SK-N-MC (cell line): ENCODE data around the gene CYP27C1.

Experiments
- DNase-seq: peaks from one replicate; pipeline ENCODE4 v3.0.0-alpha.2; 2011; ENCODE audit warnings: low read depth, low spot score
- H3K27ac ChIP-seq: fragments of 200-600 bp; sonication (generic); 2 replicates; pipeline ENCODE4 v1.5.1; 2016; ENCODE audit warnings: mixed run types
- H3K36me3 ChIP-seq: fragments of 200-600 bp; sonication (generic); 2 replicates; pipeline ENCODE4 v1.6.1; 2017; ENCODE audit warnings: antibody characterized with exemption, low read length, mixed read lengths; ENCODE audit not compliant: insufficient read depth
- H3K4me3 ChIP-seq: fragments of 200-600 bp; sonication (generic); 2 replicates; pipeline ENCODE4 v1.5.1; 2016
- H3K9ac ChIP-seq: fragments of 200-600 bp; sonication (generic); 2 replicates; pipeline ENCODE4 v1.8.0; 2017; ENCODE audit warnings: mixed run types, mixed read lengths; ENCODE audit not compliant: insufficient read length
- H3K9me3 ChIP-seq: fragments of 200-600 bp; sonication (generic); 2 replicates; pipeline ENCODE4 v1.6.1; 2017; ENCODE audit warnings: low read depth, mild to moderate bottlenecking, antibody characterized with exemption, low read length, moderate library complexity, mixed read lengths
- EZH2 ChIP-seq: fragments of 200-600 bp; sonication (generic); IDR thresholded peaks from one replicate; pipeline ENCODE4 v1.6.1; 2017; ENCODE audit warnings: antibody characterized with exemption
- FOXP2 ChIP-seq: optimal IDR thresholded peaks from 2 replicates; pipeline ENCODE3; 2011; ENCODE audit warnings: mild to moderate bottlenecking, moderate library complexity; ENCODE audit not compliant: insufficient read depth; ENCODE audit errors: extremely low read length, control extremely low read depth
- POLR2AphosphoS5 ChIP-seq: IDR thresholded peaks from 2 replicates; pipeline ENCODE4 v1.6.1; 2012; ENCODE audit warnings: mild to moderate bottlenecking, low read depth, low read length, borderline replicate concordance

Gene CYP27C1

GRCh38 chr2:127191331-127192219 is 28.5 kb downstream of the CYP27C1 start:
- no peak overlapping the region for H3K4me3 ChIP-seq
- TF ChIP-seq POLR2AphosphoS5, result no peak
- TF ChIP-seq EZH2, result no peak
- TF ChIP-seq FOXP2, result no peak
- DNase-seq, result no peak
- no peaks in the 10 kb centered on the region for H3K9me3 ChIP-seq
- H3K9ac ChIP-seq, result no peak overlapping the region
- no peak overlapping the region for H3K27ac ChIP-seq
- H3K36me3 ChIP-seq, result peaks cover 3% of the 10 kb centered on the region; the same call in 1 of the 2 replicates

GRCh38 chr2:127188797-127189196 is 31.3 kb downstream of the CYP27C1 start:
- TF ChIP-seq FOXP2 (no peak), EZH2 (no peak), POLR2AphosphoS5 (no peak)
- DNase-seq, result no peak
- no peak overlapping the region for H3K4me3 ChIP-seq
- H3K36me3 ChIP-seq, result no peaks in the 10 kb centered on the region; the same call in 1 of the 2 replicates
- no peak overlapping the region for H3K27ac ChIP-seq
- no peak overlapping the region for H3K9ac ChIP-seq
- no peaks in the 10 kb centered on the region for H3K9me3 ChIP-seq

DNA sequence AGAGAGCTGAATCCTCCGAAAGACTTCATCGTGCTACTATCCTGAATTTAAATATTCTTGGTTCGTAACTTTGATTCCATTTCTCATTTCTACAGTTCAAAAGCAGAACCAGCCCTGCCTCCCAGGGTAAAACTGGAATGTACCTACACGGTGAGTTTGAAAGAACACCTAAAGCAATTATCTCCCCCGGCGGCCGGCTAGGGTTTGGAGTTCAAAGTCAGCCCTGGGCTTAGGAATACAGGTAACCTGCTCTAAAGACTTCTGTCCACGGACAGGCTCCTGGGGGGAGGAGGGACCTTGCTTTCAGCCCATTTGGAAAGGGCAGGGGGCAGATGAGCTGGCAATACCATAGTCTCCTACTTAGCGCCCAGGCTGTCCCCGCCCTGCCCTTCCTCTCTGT is 32.3 kb downstream of the CYP27C1 start:
- DNase-seq, result no peak
- no peaks in the 10 kb centered on the region; the same call in 1 of the 2 replicates for H3K36me3 ChIP-seq
- H3K27ac ChIP-seq, result no peak overlapping the region
- no peak overlapping the region for H3K9ac ChIP-seq
- no peak overlapping the region for H3K4me3 ChIP-seq
- no peak for TF ChIP-seq FOXP2
- no peak for TF ChIP-seq POLR2AphosphoS5
- no peak for TF ChIP-seq EZH2
- no peaks in the 10 kb centered on the region for H3K9me3 ChIP-seq

GRCh38 chr2:127187081-127187775 is 32.9 kb downstream of the CYP27C1 start:
- TF ChIP-seq POLR2AphosphoS5, result no peak
- TF ChIP-seq FOXP2, result no peak
- TF ChIP-seq EZH2, result no peak
- H3K9ac ChIP-seq, result no peak overlapping the region
- H3K27ac ChIP-seq, result no peak overlapping the region
- H3K9me3 ChIP-seq, result no peaks in the 10 kb centered on the region
- DNase-seq, result no peak
- H3K4me3 ChIP-seq, result no peak overlapping the region
- no peaks in the 10 kb centered on the region; the same call in 1 of the 2 replicates for H3K36me3 ChIP-seq

GRCh38 chr2:127185705-127186104 is 34.4 kb downstream of the CYP27C1 start:
- no peak for TF ChIP-seq POLR2AphosphoS5
- no peak for TF ChIP-seq FOXP2
- TF ChIP-seq EZH2, result no peak
- no peak for DNase-seq
- Histone ChIP-seq H3K9me3 (no peaks in the 10 kb centered on the region), H3K9ac (no peak overlapping the region), H3K36me3 (no peaks in the 10 kb centered on the region), H3K4me3 (no peak overlapping the region), H3K27ac (no peak overlapping the region)

- no peak overlapping the region for H3K9ac ChIP-seq
- no peak overlapping the region for H3K27ac ChIP-seq
- H3K36me3 ChIP-seq, result no peaks in the 10 kb centered on the region
- no peaks in the 10 kb centered on the region for H3K9me3 ChIP-seq
- no peak for TF ChIP-seq EZH2
- no peak for TF ChIP-seq FOXP2
- TF ChIP-seq POLR2AphosphoS5, result no peak
- no peak overlapping the region for H3K4me3 ChIP-seq
- no peak for DNase-seq
These were observed 35.0 kb downstream of the CYP27C1 start for GRCh38 chr2:127185093-127185492.

GRCh38 chr2:127183771-127184170 is 36.3 kb downstream of the CYP27C1 start:
- H3K9me3 ChIP-seq, result no peaks in the 10 kb centered on the region
- TF ChIP-seq FOXP2, result no peak
- no peak for TF ChIP-seq EZH2
- no peak for TF ChIP-seq POLR2AphosphoS5
- no peak overlapping the region for H3K9ac ChIP-seq
- DNase-seq, result no peak
- H3K36me3 ChIP-seq, result no peaks in the 10 kb centered on the region
- H3K4me3 ChIP-seq, result no peak overlapping the region
- no peak overlapping the region for H3K27ac ChIP-seq

DNA sequence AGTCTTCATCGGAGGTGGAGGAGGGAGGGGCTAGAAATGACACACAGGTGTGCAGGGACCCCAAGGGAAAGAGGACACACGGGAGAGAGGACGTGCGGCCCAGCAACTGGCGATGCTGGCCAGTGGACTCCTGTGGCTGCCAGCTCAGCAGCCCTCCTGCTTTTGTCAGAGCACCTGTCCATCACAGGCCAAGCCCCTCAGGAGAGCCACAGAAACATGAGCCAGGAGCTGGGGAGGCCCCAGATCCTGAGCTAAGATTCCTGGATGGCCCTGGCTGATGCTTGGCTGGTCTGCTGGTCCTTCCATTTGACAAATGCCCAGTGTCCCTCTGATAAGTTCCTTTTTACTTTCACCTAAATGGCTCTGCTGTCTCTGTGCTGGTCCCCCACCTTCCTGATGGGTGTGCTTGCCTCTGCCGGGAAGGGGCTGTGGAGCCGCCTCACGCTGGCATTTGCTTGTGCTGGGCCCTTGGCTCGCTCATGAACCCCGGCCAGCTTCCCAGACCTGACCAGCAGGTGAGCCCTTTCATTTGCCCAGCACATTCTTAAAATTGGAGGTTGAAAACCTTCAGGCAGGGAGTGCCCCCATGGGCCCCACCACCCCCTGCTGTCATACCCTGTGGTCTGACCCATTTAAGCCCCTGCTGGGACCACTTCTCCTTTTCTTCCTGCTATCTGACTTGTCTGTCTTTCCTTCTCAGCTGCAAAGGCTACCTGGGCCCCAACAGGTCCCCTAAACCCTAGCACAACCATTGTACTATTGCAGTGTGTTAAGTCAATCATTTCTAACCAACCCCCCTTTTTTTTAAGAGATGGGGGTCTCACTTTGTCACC is 37.3 kb downstream of the CYP27C1 start:
- Histone ChIP-seq H3K27ac (no peak overlapping the region), H3K4me3 (no peak overlapping the region), H3K9me3 (no peaks in the 10 kb centered on the region), H3K36me3 (no peaks in the 10 kb centered on the region), H3K9ac (no peak overlapping the region)
- no peak for TF ChIP-seq FOXP2
- TF ChIP-seq EZH2, result no peak
- no peak for TF ChIP-seq POLR2AphosphoS5
- no peak for DNase-seq
